22Rv1 (cell line): ENCODE measurements around the gene PKMYT1.

Experiments
- H3K27ac ChIP-seq: fragments of 450-650 bp; 2 replicates; pipeline ENCODE4 v1.5.1; 2017
- ZFX ChIP-seq: fragments of 450-650 bp; IDR thresholded peaks from 2 replicates; pipeline ENCODE4 v1.6.1; 2017; ENCODE audit warnings: antibody characterized with exemption, borderline replicate concordance
- TF ChIP-seq, protein P1 (sequence below): fragments of 450-650 bp; IDR thresholded peaks from 2 replicates; pipeline ENCODE4 v1.5.1; 2017; ENCODE audit warnings: mild to moderate bottlenecking

Gene PKMYT1

DNA sequence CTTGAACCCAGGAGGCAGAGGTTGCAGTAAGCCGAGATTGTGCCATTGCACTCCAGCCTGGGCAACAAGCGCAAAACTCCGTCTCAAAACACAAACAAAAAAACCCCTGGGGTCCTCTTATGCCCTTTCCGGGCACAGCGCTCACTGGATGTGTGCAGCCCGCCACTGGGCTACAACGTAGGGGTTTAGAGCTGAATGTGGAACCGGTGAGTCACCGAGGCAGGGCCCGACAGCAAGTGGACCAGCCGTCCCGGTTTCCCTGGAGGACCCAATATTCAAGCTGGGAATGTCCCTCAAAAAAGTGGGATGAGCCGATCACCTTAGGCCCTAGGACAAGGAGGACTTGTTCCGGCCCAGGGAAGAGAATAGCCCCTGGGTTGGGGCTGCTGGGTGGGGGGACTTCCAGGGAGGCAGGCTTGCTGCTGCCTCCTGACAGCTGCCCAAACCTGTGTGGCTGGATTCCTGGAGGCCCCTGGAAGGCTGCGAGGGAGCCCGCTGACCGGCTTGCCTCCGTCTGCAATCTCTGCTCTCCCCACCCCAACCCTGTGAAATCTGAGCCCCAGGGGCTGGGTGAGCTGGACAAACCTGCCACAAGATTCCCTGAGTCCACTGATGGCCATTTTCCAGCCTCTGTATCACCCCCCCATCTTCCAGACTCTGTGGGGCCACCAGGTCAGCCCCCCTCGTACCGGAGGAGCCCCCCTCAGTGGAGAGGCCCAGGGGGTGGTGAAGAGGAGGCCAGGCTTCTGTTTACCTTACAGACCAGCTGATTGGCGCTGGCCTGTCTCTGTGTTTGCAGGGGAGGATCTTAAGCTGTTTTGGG lies 29.5 kb upstream of the PKMYT1 start:
- no peak for TF ChIP-seq ZFX
- TF ChIP-seq, protein P1, sequence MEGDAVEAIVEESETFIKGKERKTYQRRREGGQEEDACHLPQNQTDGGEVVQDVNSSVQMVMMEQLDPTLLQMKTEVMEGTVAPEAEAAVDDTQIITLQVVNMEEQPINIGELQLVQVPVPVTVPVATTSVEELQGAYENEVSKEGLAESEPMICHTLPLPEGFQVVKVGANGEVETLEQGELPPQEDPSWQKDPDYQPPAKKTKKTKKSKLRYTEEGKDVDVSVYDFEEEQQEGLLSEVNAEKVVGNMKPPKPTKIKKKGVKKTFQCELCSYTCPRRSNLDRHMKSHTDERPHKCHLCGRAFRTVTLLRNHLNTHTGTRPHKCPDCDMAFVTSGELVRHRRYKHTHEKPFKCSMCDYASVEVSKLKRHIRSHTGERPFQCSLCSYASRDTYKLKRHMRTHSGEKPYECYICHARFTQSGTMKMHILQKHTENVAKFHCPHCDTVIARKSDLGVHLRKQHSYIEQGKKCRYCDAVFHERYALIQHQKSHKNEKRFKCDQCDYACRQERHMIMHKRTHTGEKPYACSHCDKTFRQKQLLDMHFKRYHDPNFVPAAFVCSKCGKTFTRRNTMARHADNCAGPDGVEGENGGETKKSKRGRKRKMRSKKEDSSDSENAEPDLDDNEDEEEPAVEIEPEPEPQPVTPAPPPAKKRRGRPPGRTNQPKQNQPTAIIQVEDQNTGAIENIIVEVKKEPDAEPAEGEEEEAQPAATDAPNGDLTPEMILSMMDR: no peak
- H3K27ac ChIP-seq: no peak overlapping the region

DNA sequence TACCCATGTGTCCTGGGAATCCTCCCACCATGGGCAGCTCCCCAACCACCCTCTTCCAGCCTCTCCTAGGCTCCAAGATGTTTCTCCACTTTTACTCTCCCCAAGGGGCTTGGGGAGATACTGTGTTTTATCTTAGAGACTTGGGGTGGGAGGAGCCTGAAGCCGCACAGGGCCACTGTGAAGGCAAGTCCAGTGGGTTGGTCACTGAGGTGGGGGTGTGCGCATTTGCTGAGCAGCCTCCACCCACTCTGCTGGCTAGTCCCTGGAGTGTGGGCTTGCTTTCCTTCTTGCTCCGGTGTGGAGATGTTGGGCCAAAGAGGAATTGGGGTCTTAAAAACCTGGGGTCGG lies 28.4 kb upstream of the PKMYT1 start:
- TF ChIP-seq, protein P1: no peak
- no peak for TF ChIP-seq ZFX
- no peak overlapping the region for H3K27ac ChIP-seq

DNA sequence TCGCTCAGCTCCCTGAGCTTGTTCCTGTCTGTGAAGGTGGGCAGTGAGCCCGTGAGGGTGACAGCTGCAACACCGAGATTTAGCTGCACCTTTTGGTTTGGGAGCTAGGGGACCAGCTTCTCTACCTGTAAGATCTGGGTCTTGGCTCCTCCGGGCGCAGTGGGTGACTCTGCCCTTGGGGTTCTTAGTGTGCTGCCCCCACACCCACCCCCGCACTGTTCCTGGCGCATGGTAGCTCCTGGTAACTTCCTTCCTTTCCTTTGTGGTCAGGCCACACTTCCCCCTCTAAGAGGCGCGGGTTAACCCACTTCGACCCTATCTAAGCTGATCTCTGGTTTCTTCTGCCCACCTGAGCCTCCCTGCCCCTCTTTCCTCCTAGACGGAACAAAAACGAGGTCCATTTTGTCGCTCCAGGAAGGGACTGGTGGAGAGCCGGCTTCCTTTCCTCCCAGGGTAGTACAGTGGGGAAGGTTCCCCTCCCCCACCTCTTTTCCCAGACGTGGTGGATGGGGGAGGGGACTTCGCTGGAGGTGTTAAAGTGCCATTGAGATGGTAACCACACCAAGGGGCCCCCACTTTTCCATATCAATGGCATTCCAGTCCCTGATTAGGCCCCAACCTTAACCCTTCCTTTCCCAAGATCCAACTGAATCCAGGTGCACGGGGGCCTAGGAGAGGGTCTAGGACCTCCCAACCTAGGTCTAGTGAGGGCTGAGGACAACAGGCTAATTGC lies 27.9 kb upstream of the PKMYT1 start:
- TF ChIP-seq, protein P1: no peak
- no peak for TF ChIP-seq ZFX
- no peak overlapping the region for H3K27ac ChIP-seq

DNA sequence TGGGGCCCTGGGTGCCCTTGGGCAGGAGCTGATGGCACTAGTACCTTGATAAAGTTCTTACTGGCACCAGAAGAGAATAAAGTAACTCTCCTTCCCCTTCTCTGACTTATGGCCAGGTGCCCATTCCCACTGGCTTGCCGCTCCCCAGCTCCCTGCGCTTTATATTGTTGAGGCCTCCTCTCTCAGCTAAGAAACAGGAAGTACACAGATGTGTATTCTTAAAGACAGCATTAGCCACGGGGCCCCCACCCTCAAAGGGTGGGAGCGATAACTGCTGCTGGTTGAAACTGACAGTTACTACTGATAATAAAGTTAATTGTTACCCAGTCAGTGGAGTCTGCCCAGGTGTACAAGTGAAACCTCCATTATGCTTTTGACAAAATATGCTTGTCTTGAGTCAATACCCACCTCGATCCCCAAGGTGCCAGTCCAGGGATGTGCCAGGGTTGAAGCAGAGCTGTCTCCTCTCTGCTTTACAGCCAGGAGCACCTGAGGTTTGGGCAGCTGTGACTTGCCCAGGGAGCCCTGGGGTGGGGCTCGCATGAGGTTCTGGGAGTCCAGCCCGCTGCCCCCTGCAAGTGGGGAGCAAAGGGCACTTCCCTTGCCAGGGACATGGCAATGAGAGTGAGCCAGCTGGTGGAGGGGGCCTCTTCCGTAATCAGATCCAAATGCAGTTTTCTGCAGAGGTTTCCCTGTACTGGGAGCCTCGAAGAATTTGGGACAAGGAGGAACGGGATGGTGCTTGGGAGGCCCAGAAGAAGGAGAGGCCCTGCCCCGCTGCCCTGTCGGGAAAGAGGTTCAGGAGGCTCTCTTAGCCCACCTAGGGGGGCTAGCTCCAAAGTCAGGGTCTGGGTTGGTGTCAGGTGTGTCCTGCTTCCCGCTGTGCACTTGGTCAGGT lies 27.1 kb upstream of the PKMYT1 start:
- no peak for TF ChIP-seq ZFX
- TF ChIP-seq, protein P1: no peak

DNA sequence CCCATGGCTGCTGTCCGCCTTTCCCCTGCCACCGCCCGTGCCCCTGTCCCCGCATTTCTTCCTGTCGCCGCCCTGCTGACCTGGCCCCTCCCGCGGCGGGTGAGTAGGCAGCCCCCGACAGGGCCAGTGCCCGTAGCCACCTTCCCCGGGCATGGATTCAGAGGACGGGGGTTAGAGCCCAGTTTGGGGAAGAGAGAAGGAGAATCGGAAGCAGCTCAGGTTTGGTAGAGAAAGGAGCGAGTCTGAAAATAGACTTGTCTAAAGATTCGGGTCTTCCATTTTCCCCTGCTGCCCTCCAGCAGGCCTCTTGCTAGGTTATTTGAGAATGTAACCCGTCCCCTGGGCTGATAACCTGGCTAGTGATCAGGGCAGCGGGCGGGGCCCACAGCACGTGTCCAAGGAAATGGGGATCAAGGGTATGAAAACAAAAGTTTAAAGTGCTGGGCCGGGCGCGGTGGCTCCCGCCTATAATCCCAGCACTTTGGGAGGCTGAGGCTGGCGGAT lies 24.6 kb upstream of the PKMYT1 start:
- H3K27ac ChIP-seq: peak overlapping the region; percentile 56
- TF ChIP-seq ZFX: no peak
- TF ChIP-seq, protein P1: no peak

More for the DNA sequence above, 27.1 kb upstream of the PKMYT1 start:
- no peak overlapping the region for H3K27ac ChIP-seq

DNA sequence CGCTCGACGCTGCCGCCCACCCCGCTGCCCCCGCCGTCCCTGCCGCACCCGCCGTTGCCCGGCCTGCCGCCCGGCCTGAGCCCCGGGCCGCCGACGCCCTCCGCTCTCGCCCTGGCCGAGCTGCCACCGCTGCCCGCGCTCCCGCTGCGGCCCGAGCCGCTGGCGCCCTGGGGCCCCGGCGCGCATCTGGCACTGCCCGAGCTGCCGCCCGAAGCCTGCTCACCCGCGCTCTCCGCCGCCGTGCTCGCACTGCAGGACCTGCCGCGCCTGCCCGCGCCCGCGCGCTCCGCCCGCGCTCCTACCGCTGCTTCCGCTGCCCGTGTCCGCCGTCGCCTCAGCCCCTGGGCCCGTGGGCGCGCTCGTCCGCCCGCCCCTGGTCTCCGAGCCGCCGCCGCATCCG lies 24.1 kb upstream of the PKMYT1 start:
- H3K27ac ChIP-seq: peak overlapping the region; percentile 56
- TF ChIP-seq ZFX: no peak
- TF ChIP-seq, protein P1: no peak
